HEK293 (cell line): ENCODE data around the gene AAR2.

Experiments
- BCL11B ChIP-seq: fragments of 450-650 bp; formaldehyde crosslinking; IDR thresholded peaks from 2 replicates; pipeline ENCODE4 v1.5.1; 2016; ENCODE audit warnings: low read depth, missing biosample characterization, missing genetic modification characterization
- YY1 ChIP-seq: fragments of 450-650 bp; formaldehyde crosslinking; IDR thresholded peaks from 2 replicates; pipeline ENCODE4 v1.5.1; 2018; ENCODE audit warnings: missing biosample characterization, missing genetic modification characterization
- ZNF530 ChIP-seq: fragments of 450-650 bp; formaldehyde crosslinking; IDR thresholded peaks from 2 replicates; pipeline ENCODE4 v1.5.1; 2016; ENCODE audit warnings: low read depth, missing biosample characterization, missing genetic modification characterization
- ZNF639 ChIP-seq: fragments of 450-650 bp; formaldehyde crosslinking; IDR thresholded peaks from 2 replicates; pipeline ENCODE4 v1.5.1; 2016; ENCODE audit warnings: missing biosample characterization, missing genetic modification characterization
- ZNF785 ChIP-seq: fragments of 450-650 bp; formaldehyde crosslinking; IDR thresholded peaks from 2 replicates; pipeline ENCODE4 v1.5.1; 2016; ENCODE audit warnings: missing biosample characterization, missing genetic modification characterization
- TF ChIP-seq, protein P1 (sequence below): fragments of 450-650 bp; formaldehyde crosslinking; IDR thresholded peaks from 2 replicates; pipeline ENCODE4 v1.5.1; 2016; ENCODE audit warnings: missing biosample characterization, missing genetic modification characterization

DNA sequence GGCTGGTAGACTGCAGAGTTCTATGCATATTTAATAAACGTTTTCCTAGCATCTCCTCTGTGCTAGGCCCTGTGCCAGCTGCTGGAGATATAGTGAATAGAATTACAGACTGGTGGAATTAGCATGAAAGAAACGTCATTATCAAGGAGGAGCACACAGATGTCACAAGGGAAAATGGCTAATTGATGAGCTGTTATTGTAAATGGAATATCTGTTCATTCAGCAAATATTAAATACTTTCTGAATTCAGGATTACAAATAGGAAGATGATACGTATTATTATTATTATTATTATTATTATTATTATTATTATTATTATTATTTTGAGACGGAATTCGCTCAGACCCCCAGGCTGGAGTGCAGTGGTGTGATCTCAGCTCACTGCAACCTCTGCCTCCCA is 1.2 kb downstream of the AAR2 start:
- TF ChIP-seq YY1: no peak
- TF ChIP-seq, protein P1, sequence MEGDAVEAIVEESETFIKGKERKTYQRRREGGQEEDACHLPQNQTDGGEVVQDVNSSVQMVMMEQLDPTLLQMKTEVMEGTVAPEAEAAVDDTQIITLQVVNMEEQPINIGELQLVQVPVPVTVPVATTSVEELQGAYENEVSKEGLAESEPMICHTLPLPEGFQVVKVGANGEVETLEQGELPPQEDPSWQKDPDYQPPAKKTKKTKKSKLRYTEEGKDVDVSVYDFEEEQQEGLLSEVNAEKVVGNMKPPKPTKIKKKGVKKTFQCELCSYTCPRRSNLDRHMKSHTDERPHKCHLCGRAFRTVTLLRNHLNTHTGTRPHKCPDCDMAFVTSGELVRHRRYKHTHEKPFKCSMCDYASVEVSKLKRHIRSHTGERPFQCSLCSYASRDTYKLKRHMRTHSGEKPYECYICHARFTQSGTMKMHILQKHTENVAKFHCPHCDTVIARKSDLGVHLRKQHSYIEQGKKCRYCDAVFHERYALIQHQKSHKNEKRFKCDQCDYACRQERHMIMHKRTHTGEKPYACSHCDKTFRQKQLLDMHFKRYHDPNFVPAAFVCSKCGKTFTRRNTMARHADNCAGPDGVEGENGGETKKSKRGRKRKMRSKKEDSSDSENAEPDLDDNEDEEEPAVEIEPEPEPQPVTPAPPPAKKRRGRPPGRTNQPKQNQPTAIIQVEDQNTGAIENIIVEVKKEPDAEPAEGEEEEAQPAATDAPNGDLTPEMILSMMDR (tag by site-specific recombination): no peak
- TF ChIP-seq ZNF639 (tag by site-specific recombination): no peak
- no peak for TF ChIP-seq BCL11B (tag by site-specific recombination)
- TF ChIP-seq ZNF785 (tag by site-specific recombination): no peak
- no peak for TF ChIP-seq ZNF530 (tag by site-specific recombination)
